Fibroblast of mammary gland (primary cell): Measurements from ENCODE around the gene ASPG.

Source experiments
- DNase-seq: peaks from one replicate; pipeline ENCODE4 v3.0.0-alpha.2; 2010; ENCODE audit warnings: low read depth
- H3K4me3 ChIP-seq: 2 replicates; pipeline ENCODE4 v1.5.1; 2011; ENCODE audit warnings: low read depth, mild to moderate bottlenecking, low read length, moderate library complexity; ENCODE audit not compliant: control insufficient read depth
- CTCF ChIP-seq: conservative IDR thresholded peaks from 2 replicates; pipeline ENCODE4 v1.5.1; 2011; ENCODE audit warnings: low read depth, low read length, inconsistent platforms; ENCODE audit not compliant: control insufficient read depth, insufficient read depth

ASPG gene

GRCh38 chr14:104121142-104121541, 35.6 kb downstream of the ASPG start:
- H3K4me3 ChIP-seq: no peak overlapping the region
- TF ChIP-seq CTCF: no peak
- DNase-seq: no peak

- no peak for DNase-seq
- no peak overlapping the region for H3K4me3 ChIP-seq
- no peak for TF ChIP-seq CTCF
Measured at GRCh38 chr14:104123879-104124278, 38.4 kb downstream of the ASPG start.

- H3K4me3 ChIP-seq: no peak overlapping the region
- TF ChIP-seq CTCF: no peak
- no peak for DNase-seq
Measured at GRCh38 chr14:104125011-104125410, 39.5 kb downstream of the ASPG start.

GRCh38 chr14:104126753-104127152, 41.3 kb downstream of the ASPG start:
- no peak for DNase-seq
- no peak overlapping the region for H3K4me3 ChIP-seq
- TF ChIP-seq CTCF: no peak

GRCh38 chr14:104128981-104129380, 43.5 kb downstream of the ASPG start:
- no peak for DNase-seq
- TF ChIP-seq CTCF: no peak
- H3K4me3 ChIP-seq: no peak overlapping the region

GRCh38 chr14:104129556-104129955, 44.1 kb downstream of the ASPG start:
- TF ChIP-seq CTCF: no peak
- no peak overlapping the region for H3K4me3 ChIP-seq
- DNase-seq: no peak

GRCh38 chr14:104130974-104131651, 45.6 kb downstream of the ASPG start:
- peak; percentile 34 for DNase-seq
- peak; percentile 48 for TF ChIP-seq CTCF
- H3K4me3 ChIP-seq: no peak overlapping the region
